Right lobe of liver (tissue), 4 donors: ENCODE data around the gene MACC1.

Source experiments
- POLR2A ChIP-seq: fragments of 450-650 bp; IDR thresholded peaks from one replicate; pipeline ENCODE4 v1.6.1; 2017; ENCODE audit warnings: antibody characterized with exemption, mild to moderate bottlenecking
- TF ChIP-seq, protein P1 (sequence below), 4 donors: fragments of 200-600 bp in 3 of 4; fragments of 450-650 bp in 1 of 4; IDR thresholded peaks; one replicate each; pipeline versions ENCODE4 v1.5.1 to v1.8.0; 2016 to 2022; ENCODE audit warnings: antibody characterized with exemption in 4 of 4, mild to moderate bottlenecking in 2 of 4
- donor health status: DM: no; HTN: no; CAD: no.
- donor health status: DM: no; HTN: no; CAD: no.
- donor health status: DM: no; HTN: yes; CAD: no.

GRCh38 chr7:20216406-20217036 is 663 bp downstream of the MACC1 start:
- TF ChIP-seq, protein P1, sequence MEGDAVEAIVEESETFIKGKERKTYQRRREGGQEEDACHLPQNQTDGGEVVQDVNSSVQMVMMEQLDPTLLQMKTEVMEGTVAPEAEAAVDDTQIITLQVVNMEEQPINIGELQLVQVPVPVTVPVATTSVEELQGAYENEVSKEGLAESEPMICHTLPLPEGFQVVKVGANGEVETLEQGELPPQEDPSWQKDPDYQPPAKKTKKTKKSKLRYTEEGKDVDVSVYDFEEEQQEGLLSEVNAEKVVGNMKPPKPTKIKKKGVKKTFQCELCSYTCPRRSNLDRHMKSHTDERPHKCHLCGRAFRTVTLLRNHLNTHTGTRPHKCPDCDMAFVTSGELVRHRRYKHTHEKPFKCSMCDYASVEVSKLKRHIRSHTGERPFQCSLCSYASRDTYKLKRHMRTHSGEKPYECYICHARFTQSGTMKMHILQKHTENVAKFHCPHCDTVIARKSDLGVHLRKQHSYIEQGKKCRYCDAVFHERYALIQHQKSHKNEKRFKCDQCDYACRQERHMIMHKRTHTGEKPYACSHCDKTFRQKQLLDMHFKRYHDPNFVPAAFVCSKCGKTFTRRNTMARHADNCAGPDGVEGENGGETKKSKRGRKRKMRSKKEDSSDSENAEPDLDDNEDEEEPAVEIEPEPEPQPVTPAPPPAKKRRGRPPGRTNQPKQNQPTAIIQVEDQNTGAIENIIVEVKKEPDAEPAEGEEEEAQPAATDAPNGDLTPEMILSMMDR (IDR thresholded peaks at IDR 0.05): no peak
- TF ChIP-seq POLR2A: no peak
